ENCODE data around the gene COPS3.
"Not testable (repeated sequence)": the region's sequence is repeated elsewhere in the genome, so short reads cannot be mapped to it uniquely, and the experiment has no call there.

Gene COPS3

GRCh38 chr17:17301659-17302058, 20.6 kb upstream of the COPS3 start:
- DNase-seq: not testable (repeated sequence)

DNA sequence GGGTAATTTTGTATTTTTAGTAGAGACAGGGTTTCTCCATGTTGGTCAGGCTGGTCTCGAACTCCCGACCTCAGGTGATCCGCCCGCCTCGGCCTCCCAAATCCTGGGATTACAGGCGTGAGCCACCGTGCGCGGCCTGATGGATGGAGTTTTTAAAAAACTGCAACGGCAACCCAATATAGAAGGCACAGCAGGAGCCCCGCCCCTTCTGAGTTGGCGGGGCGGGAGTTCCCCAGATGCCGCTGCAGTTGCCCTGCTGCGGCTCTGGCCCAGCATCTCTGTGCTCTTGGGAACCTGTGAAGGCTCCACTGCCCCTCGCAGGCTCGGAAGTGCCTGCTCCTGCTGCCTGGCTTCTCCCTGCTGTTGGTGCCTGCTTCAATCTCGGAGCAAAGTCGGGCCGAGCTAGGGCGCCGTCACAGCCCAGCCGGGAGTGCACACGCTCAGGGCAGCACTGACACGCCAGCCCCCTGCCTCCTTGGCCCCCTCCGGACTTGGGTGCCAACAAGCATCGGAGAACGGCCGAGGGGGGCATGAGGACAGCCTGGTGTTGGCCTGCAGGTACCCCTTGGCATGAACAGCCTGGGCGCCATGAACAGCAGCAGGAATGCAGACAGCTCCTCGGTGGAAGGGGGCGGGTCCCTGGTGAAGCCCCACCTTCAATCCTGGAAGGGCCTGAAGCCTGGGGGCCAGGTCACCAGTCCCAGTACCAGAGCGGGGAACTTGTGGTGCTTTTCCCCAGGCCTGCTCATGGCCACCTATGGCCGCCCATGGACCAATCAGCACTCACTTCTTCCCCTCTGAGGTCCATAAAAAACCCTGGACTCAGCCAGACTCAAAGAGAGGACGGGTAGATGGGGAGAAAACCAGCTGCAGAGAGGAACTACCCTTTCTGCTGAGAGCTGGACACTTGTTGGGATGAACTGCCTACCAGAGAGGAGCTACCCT, 19.9 kb upstream of the COPS3 start:
- DNase-seq: no peak

- no peak for DNase-seq
These were observed 17.1 kb upstream of the COPS3 start for GRCh38 chr17:17298108-17298507.

- no peak for DNase-seq
These were observed 16.2 kb upstream of the COPS3 start for GRCh38 chr17:17297217-17297616.

DNA sequence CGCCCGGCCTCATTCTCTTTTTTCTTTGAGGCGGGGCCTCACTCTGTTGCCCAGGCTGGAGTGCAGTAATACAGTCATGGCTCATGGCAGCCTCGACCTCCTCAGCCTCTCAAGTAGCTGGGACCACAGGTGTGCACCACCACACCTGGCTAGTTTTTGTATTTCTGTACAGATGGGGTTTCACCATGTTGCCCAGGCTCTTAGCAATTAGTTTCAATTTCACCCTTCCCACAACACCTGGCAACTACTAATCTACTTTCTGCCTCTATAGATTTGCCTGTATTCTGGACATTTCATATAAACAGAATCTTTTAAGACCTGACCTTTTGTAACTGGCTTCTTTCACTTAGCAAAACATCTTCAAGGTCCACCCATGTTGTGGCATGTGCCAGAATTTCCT, 14.1 kb upstream of the COPS3 start:
- no peak for DNase-seq

- DNase-seq: no peak
These were observed 8.7 kb upstream of the COPS3 start for GRCh38 chr17:17289701-17290100.

GRCh38 chr17:17289086-17289485, 8.0 kb upstream of the COPS3 start:
- DNase-seq: no peak

DNA sequence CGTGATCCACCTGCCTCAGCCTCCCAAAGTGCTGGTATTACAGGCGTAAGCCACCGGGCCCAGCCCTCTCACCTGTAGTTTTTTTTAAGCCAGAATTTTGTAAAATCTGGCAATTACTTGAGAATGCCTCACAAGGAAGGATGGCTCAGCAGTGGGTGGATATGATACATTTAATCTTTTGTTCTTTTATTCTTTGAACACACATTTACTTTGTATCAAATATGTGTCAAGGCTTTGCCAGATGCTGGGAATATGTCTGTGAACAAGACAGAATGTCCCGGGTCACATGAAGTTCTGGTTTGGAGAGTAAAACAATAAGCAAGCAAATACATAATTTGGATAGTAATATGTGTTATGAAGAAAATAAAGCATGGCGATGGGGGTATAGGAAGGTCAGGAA, 4.9 kb upstream of the COPS3 start:
- DNase-seq: no peak

- peak in 1 of 2 experiments; percentile 8 for DNase-seq
These were observed 1.7 kb downstream of the COPS3 start for GRCh38 chr17:17279316-17279715.

GRCh38 chr17:17277431-17277830, 3.6 kb downstream of the COPS3 start:
- not testable (repeated sequence) for DNase-seq

DNA sequence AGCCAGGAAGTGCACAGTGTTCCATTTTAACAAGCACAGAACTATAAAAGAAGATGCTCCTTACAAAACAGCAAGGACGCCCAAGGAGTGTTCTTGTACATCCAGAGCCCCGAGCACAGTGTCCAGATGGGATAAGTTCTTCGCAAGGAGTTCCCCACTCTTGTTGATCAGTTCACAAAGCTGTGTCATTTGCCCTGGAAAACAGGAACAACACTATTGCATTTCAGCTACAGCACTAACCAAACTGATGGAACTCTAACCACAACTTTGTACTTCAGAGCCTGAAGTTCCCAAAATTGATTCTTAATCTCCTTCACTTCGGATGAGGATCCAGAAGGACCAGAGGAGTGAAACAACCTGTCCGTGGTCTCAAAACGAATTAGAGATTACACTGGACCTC, 5.1 kb downstream of the COPS3 start:
- no peak for DNase-seq

- peak in 1 of 2 experiments; percentile 0 for DNase-seq
These were observed 10.9 kb downstream of the COPS3 start for GRCh38 chr17:17269926-17270773.

DNA sequence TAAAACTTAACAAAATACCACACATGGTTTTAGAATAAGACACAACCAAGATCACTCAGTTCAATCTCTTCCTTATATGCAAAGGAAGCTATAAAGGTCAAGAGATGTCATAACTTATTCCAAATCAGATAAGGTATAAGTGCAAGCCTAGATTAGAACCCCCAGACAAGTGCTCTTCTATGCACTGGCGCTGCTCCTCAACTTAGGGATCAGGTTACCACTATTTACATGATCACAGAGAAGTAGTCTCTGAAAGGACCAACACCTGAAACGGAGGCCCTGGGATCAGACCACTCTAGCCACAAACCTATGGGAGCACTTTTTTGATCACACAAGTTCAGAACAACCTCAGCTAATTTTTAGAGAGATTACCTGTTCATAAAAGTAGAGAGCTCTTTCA, 16.6 kb downstream of the COPS3 start:
- DNase-seq: no peak

GRCh38 chr17:17258998-17259397, 22.0 kb downstream of the COPS3 start:
- DNase-seq: no peak

DNA sequence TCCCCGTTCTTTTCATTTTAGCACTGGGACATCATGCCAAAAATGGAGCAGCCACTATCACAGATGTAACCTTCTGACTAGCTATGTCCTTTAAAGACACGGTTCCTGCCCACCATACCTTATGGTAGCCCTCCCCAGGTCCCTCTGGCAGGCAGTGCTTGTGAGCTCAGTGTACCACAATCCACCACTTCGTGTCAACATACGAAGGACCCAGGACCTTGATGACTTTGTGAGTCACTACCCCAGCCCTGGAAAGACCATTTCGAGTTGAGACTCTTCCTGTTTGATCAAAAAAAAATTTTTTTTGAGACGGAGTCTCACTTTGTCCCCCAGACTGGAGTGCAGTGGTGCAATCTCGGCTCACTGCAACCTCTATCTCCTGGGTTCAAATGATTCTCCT, 23.0 kb downstream of the COPS3 start:
- DNase-seq: no peak

DNA sequence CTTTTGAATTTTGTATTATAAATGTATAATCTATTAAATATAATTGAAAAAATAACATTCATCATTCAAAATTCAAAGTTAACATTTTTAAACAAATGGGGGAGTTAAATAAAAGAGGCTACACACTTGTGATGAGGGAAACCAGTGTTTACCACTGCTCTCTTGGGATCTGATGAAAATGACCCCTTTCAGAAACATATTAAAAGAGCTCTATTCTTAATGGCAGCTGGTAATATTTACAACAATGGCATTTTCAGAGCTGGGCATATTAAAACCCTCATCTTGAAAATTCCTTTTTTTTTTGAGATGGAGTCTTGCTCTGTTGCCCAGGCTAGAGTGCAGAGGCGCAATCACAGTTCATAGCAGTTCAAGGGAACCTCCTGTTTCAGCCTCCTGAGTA, 24.7 kb downstream of the COPS3 start:
- DNase-seq: no peak

GRCh38 chr17:17255689-17256088, 25.4 kb downstream of the COPS3 start:
- DNase-seq: not testable (repeated sequence)

- DNase-seq: no peak
These were observed 27.0 kb downstream of the COPS3 start for GRCh38 chr17:17254036-17254435.

DNA sequence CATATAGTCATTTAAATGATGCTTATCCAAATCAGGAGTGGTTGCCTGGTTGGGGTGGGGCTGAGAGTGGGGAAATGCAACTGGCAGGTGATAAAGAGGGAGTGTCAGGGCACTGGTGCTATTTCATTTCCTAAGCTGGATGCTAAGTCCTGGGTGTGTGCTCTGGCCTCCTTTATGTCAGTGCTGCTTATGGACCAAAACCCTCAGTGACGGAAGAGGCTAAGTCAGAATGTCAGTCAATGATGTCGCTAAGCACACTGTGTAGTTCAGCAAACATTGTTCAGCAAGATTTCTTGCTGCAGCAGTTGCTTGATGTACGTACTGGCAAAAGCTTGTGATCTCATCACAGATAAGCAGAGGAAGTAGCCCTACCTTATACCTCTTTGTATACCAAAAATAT, 27.6 kb downstream of the COPS3 start:
- no peak for DNase-seq

DNA sequence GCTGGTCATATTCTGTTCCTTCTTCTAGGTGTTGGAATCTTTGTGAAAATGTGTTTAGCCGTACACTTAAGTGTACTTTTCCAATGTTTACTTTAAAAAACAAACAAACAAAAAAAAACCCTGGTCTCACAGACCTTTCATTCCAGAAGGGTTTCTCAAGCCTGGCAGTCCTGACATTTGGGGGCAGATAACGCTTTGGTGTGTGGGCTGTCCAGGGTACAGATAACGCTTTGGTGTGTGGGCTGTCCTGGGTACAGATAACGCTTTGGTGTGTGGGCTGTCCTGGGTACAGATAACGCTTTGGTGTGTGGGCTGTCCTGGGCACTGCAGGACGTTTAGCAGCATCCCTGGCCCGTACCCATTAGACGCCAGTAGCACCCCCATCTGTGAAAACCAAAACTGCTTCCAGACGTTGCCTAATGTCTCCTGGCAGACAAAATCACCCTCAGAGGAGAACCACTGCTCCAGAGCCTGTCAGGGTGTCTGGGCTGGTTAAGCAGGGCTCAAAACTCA, 28.8 kb downstream of the COPS3 start:
- DNase-seq: no peak

DNA sequence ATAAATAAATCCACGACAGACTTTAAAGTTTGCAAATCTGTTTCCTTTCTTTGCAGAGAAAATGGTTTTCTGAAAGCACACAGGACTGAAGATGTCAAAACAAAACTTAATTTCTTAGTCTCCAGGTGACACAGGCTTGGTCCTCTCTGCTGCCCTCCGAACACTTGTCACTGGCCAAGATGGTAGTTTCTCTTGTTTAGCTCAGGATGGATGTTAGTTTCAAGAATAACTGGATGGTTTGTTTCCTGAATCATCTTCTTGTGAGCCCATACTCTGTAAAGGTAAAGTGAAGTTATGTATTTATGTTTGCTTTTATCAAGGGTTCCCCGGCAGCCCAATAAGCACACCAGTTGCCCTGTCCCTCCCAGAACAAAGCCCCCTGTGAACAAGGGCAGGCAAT, 34.2 kb downstream of the COPS3 start:
- no peak for DNase-seq

DNA sequence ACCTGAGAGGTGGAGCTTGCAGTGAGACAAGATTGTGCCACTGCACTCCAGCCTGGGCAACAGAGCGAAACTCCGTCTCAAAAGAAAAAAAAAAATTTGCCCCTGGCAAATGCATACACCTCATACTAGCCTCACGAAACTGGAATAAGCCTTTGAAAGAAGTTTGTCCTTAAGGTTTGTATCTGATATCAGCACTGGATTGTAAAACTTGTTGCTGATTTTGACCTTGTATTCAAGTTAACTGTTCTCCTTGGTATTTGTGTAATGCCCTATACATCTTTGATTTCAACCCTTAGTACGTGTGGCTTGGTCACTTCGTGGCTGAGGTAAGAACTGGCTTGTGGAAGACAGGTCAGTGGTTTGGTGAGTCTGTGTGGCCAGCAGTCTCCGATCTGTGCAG, 37.9 kb downstream of the COPS3 start:
- no peak for DNase-seq

- no peak for DNase-seq
These were observed 38.8 kb downstream of the COPS3 start for GRCh38 chr17:17242246-17242645.

DNA sequence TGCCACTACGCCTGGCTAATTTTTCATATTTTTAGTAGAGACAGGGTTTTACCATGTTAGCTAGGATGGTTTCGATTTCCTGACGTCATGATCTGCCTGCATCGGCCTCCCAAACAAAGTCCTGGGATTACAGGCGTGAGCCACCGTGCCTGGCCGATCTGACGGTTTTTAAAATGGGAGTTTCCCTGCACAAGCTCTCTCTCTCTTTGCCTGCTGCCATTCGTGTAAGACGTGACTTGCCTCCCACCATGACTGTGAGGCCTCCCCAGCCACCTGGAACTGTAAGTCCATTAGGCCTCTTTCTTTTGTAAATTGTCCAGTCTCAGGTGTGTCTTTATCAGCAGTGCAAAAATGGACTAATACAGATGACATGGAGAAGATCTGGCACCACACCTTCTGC, 39.4 kb downstream of the COPS3 start:
- DNase-seq: no peak

Data from AML-193 (cell line).